SHP77 treated with DMSO at 0.1 percent for 48 hours (cell line): Measurements from ENCODE around the gene NSUN7.

ENCODE experiments used
- DNase-seq: peaks from one replicate; lab custom pipeline; 2025; lab: John Stamatoyannopoulos, UW

Gene NSUN7

DNA sequence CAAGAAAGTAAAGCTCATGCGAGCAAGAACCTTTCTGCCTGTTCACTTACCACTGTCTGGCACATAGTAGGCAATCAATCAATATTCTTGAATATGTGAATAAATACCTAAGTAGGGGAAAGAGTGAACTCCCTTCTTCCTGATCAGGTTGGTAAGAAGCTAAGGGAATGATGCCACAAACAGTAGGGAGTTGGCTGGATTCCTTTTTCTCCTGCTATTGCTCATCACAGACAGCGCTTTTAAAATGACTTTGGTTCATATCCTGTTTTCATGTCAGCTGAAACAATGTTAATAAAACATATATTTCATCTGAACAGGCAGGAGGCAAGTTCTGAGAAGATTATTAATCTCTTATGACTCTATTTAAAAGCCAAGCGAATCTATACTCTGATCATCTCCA, 99.2 kb downstream of the NSUN7 start:
- DNase-seq: no peak

GRCh38 chr4:40850496-40850895, 100.7 kb downstream of the NSUN7 start:
- DNase-seq: no peak

DNA sequence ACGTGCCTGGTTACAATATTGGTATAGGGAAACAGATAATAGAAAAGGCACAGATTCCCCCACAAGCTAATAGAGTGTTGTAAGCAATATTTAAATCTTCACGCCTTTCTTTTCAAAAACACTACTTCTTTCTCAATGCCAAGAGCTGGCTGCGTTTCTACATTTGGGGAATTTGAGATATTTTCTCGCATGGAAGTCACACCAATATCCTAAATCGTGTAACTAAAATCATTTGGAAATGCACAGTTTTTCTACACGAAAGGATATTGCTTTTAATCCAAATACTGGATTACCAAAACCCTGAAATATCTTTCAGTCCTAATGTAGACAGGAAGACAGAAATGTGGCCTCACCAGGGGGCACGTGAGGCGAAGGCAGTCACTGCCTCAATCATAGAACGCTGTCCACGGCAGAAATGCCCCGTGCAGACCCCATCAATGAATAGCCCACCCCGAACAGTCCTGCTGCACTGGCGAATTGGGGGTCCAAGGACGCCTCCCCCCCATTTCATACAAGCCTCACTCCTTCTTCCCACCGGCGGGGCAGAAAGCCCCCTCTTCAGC, 106.6 kb downstream of the NSUN7 start:
- no peak for DNase-seq

- DNase-seq: peak; percentile 17
Observed at GRCh38 chr4:40856840-40857362, 107.1 kb downstream of the NSUN7 start.

DNA sequence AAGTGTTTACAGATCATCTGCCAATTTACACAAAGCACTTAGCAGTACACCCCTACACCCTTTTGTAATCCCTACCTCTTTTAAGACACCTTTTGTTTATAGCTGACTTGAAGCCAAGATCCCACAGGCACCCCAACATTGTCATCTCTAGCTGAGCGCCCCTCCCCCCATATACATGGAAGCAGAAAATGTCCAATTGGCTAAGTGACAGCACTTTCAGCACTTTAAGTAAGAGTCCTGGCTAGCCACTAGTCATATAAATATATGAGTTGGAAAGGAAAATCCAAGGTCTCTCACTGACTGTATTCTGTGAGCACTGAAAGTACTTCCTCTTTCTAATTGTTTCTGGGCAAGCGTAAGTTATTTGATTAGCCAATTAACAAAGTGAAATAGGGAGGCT, 108.2 kb downstream of the NSUN7 start:
- no peak for DNase-seq

GRCh38 chr4:40858962-40859361, 109.2 kb downstream of the NSUN7 start:
- DNase-seq: no peak
